ENCODE data around the gene CFAP299. TPM values are rescaled to one million over a fixed set of nuclear protein-coding genes. Genes with fewer than 3 reads are reported as not detected.

CFAP299 gene
- total RNA-seq, 1 donor = 2.5 TPM

- no peak overlapping the region for H3K4me3 ChIP-seq (ENCODE audit: insufficient read depth, low read length)
- H3K79me2 ChIP-seq (ENCODE audit: insufficient read depth, low read length) = no peaks in the 10 kb centered on the region
- H3K36me3 ChIP-seq (ENCODE audit: insufficient read depth, low read length) = no peaks in the 10 kb centered on the region
- H3K4me1 ChIP-seq (ENCODE audit: insufficient read depth, low read length) = no peaks in the 10 kb centered on the region
- TF ChIP-seq, protein P1, sequence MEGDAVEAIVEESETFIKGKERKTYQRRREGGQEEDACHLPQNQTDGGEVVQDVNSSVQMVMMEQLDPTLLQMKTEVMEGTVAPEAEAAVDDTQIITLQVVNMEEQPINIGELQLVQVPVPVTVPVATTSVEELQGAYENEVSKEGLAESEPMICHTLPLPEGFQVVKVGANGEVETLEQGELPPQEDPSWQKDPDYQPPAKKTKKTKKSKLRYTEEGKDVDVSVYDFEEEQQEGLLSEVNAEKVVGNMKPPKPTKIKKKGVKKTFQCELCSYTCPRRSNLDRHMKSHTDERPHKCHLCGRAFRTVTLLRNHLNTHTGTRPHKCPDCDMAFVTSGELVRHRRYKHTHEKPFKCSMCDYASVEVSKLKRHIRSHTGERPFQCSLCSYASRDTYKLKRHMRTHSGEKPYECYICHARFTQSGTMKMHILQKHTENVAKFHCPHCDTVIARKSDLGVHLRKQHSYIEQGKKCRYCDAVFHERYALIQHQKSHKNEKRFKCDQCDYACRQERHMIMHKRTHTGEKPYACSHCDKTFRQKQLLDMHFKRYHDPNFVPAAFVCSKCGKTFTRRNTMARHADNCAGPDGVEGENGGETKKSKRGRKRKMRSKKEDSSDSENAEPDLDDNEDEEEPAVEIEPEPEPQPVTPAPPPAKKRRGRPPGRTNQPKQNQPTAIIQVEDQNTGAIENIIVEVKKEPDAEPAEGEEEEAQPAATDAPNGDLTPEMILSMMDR (IDR thresholded peaks at IDR 0.05; ENCODE audit: extremely low read depth, low read depth, low read length) = no peak
- H3K4me2 ChIP-seq (ENCODE audit: insufficient read depth, low read length) = no peak overlapping the region
- no peaks in the 10 kb centered on the region for H3K9me3 ChIP-seq (ENCODE audit: low read depth, low read length)
- no peak overlapping the region for H3K27ac ChIP-seq (ENCODE audit: low read depth, low read length)
- H3K27me3 ChIP-seq (ENCODE audit: insufficient read depth, low read length) = no peaks in the 10 kb centered on the region
- no peak overlapping the region for H2AFZ ChIP-seq (ENCODE audit: low read length)
- no peaks in the 10 kb centered on the region for H4K20me1 ChIP-seq (ENCODE audit: insufficient read depth, low read length)
- no peak for DNase-seq (ENCODE audit: insufficient read length, low spot score, missing footprints)
These were observed 172.0 kb downstream of the CFAP299 start for GRCh38 chr4:80507507-80507906.

- TF ChIP-seq, protein P1 (IDR thresholded peaks at IDR 0.05; ENCODE audit: extremely low read depth, low read depth, low read length) = no peak
- H3K36me3 ChIP-seq (ENCODE audit: insufficient read depth, low read length) = no peaks in the 10 kb centered on the region
- no peaks in the 10 kb centered on the region for H3K27me3 ChIP-seq (ENCODE audit: insufficient read depth, low read length)
- H3K4me3 ChIP-seq (ENCODE audit: insufficient read depth, low read length) = no peak overlapping the region
- H3K9me3 ChIP-seq (ENCODE audit: low read depth, low read length) = no peaks in the 10 kb centered on the region
- no peak overlapping the region for H3K27ac ChIP-seq (ENCODE audit: low read depth, low read length)
- H3K4me2 ChIP-seq (ENCODE audit: insufficient read depth, low read length) = no peak overlapping the region
- no peaks in the 10 kb centered on the region for H4K20me1 ChIP-seq (ENCODE audit: insufficient read depth, low read length)
- H3K4me1 ChIP-seq (ENCODE audit: insufficient read depth, low read length) = no peaks in the 10 kb centered on the region
- H3K79me2 ChIP-seq (ENCODE audit: insufficient read depth, low read length) = no peaks in the 10 kb centered on the region
- DNase-seq (ENCODE audit: insufficient read length, low spot score, missing footprints) = no peak
- H2AFZ ChIP-seq (ENCODE audit: low read length) = no peak overlapping the region
These were observed 180.0 kb downstream of the CFAP299 start for GRCh38 chr4:80515496-80515895.

DNA sequence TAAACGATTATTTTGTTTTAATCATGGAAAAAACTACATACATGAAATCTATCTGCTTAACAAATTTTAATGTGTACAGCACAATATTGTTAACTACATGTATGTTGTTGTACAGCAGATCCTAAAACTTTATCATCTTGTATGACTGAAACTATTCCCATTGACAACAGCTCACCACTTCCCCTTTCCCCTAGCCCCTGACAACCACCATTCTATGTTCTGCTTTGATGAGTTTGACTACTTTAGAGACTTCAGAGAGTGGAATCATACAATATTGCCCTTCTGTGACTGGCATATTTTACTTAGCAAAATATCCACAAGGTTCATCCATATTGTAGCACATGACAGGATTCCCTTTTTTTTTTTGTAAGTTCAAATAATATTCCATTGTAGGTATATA is 185.9 kb downstream of the CFAP299 start:
- TF ChIP-seq, protein P1 (IDR thresholded peaks at IDR 0.05; ENCODE audit: extremely low read depth, low read depth, low read length) = no peak
- Histone ChIP-seq H4K20me1 (ENCODE audit: insufficient read depth, low read length) (no peaks in the 10 kb centered on the region), H2AFZ (ENCODE audit: low read length) (no peak overlapping the region), H3K4me2 (ENCODE audit: insufficient read depth, low read length) (no peak overlapping the region), H3K79me2 (ENCODE audit: insufficient read depth, low read length) (no peaks in the 10 kb centered on the region), H3K4me3 (ENCODE audit: insufficient read depth, low read length) (no peak overlapping the region), H3K36me3 (ENCODE audit: insufficient read depth, low read length) (no peaks in the 10 kb centered on the region), H3K4me1 (ENCODE audit: insufficient read depth, low read length) (no peaks in the 10 kb centered on the region), H3K27ac (ENCODE audit: low read depth, low read length) (no peak overlapping the region), H3K9me3 (ENCODE audit: low read depth, low read length) (no peaks in the 10 kb centered on the region), H3K27me3 (ENCODE audit: insufficient read depth, low read length) (no peaks in the 10 kb centered on the region)
- no peak for DNase-seq (ENCODE audit: insufficient read length, low spot score, missing footprints)

GRCh38 chr4:80526697-80527096 is 191.2 kb downstream of the CFAP299 start:
- H4K20me1 ChIP-seq (ENCODE audit: insufficient read depth, low read length) = no peaks in the 10 kb centered on the region
- no peaks in the 10 kb centered on the region for H3K9me3 ChIP-seq (ENCODE audit: low read depth, low read length)
- H3K4me1 ChIP-seq (ENCODE audit: insufficient read depth, low read length) = no peaks in the 10 kb centered on the region
- H3K27ac ChIP-seq (ENCODE audit: low read depth, low read length) = no peak overlapping the region
- no peaks in the 10 kb centered on the region for H3K36me3 ChIP-seq (ENCODE audit: insufficient read depth, low read length)
- H2AFZ ChIP-seq (ENCODE audit: low read length) = no peak overlapping the region
- no peaks in the 10 kb centered on the region for H3K79me2 ChIP-seq (ENCODE audit: insufficient read depth, low read length)
- no peak overlapping the region for H3K4me2 ChIP-seq (ENCODE audit: insufficient read depth, low read length)
- TF ChIP-seq, protein P1 (IDR thresholded peaks at IDR 0.05; ENCODE audit: extremely low read depth, low read depth, low read length) = no peak
- no peak overlapping the region for H3K4me3 ChIP-seq (ENCODE audit: insufficient read depth, low read length)
- H3K27me3 ChIP-seq (ENCODE audit: insufficient read depth, low read length) = no peaks in the 10 kb centered on the region
- no peak for DNase-seq (ENCODE audit: insufficient read length, low spot score, missing footprints)
